Activated naive CD8-positive, alpha-beta T cell treated with anti-CD3 and anti-CD28 coated beads, Interleukin-2, amount 50 U/mL, for 16 hours (primary cell): ENCODE measurements around the gene TMEM220.

Experiments used
- DNase-seq: peaks from one replicate; pipeline ENCODE4 v3.0.0-alpha.2; 2020; ENCODE audit warnings: low read depth, low spot score

The TMEM220 gene

DNA sequence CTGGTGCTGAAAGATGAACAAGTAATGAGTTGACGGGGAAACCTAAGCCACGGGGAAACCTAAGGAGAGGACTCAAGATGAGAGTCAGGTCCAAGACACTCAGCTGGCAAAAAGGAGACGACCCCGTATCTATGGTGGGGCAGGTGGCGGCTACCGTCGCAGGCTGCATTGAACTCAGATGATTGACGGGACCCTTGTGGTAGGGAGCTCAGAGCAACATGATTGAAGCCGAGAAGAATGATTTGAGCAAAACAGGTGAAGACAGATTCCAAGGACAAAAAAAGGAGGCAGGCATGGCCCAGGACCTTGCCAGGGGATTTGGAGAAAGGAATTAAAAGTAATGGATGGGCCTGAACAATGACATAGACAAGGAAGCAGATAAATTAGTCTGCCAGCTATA lies 65.3 kb downstream of the TMEM220 start:
- DNase-seq: no peak
